GM12872 (cell line): ENCODE results near the gene SLC37A1.

Experiments
- CTCF ChIP-seq: IDR thresholded peaks from 3 replicates; pipeline ENCODE4 v1.5.1; 2011; ENCODE audit warnings: low read depth, mild to moderate bottlenecking, low read length, moderate library complexity; ENCODE audit not compliant: insufficient read depth

Gene SLC37A1

GRCh38 chr21:42559326-42559725 is 45.7 kb downstream of the SLC37A1 start:
- no peak for TF ChIP-seq CTCF

- TF ChIP-seq CTCF, result no peak
Observed at GRCh38 chr21:42560517-42561179, 47.0 kb downstream of the SLC37A1 start.

DNA sequence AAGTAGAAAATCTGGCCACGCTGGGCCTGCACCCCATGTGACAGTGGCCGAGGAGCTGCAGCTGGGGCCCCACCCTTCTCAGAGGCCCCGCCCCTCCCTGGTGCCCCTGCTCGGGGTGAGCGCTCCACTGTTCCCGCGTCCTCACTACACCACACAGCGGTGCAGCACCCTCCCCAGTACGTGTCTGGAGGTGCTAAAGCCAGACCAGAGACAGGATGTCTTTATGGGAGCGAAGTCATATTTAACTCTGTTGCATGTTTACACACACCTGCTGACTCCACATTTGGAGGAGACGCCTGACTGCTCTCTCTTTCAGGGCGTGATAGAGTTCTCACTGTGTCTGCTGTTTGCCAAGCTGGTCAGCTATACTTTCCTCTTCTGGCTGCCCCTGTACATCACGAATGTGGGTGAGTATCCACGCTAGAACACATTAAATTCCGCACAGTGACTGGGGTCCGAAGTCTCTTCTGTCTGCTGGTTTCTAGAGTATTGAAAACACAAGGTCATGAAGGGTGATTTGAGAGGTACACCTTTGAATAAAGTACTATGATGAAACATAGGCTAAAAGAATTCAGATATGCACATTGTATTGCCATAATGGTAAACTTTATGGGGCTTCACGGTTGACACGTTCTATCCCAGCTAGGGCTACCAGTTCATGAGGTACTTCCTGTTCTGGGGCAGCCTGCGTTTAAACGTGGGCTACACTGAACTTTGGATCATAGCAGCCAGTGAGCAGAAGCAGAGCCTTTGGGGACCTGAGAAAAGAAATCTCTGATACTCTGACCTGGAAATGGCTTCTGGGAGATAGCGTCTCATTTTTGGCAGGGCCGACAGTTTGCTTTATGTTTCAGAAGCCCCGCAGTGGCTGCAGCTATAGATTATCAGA is 48.4 kb downstream of the SLC37A1 start:
- TF ChIP-seq CTCF, result no peak

DNA sequence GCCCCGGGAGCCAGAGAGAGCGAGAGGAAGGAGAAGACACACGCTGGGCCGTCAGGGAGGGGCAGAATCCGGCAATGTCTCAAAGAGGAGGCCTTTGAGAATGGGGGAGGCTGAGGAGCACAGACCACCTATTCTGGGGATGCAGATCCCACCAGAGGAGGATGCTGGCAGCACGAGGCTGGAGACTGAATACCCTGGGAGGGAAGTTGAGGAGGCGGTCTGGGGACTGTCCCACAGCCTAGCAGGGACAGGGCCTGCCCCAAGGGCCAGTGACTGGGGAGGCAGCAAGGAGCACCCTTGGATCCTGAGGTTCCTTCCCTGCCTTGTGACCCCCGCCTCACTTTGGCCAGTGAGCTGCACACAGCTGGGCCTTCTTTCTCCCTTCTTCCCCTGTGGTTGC is 49.2 kb downstream of the SLC37A1 start:
- TF ChIP-seq CTCF, result no peak

- TF ChIP-seq CTCF, result no peak
Observed at GRCh38 chr21:42563261-42563660, 49.6 kb downstream of the SLC37A1 start.

- no peak for TF ChIP-seq CTCF
Observed at GRCh38 chr21:42563686-42564085, 50.0 kb downstream of the SLC37A1 start.

DNA sequence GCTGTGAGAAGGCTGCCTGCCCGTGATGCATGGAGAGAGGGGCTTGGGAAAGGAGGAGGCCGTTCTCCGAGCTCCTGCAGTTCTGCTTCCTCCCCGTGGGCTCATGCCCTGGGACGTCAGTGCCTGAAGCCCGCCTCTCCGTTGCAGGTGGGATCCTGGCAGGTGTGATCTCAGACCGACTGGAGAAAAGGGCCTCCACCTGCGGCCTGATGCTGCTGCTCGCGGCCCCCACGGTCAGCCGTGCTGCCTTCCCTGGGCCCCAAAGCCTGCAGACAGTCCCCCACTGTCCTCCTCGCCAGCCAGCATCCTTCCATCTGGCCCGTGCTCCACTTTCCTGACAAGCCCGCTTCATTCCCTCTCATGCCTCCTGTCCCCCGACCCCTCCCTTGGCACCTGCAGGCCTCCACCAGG is 50.9 kb downstream of the SLC37A1 start:
- TF ChIP-seq CTCF, result no peak
